Sigmoid colon (tissue), 7 donors: ENCODE results near the gene SEZ6L2. TPM values are rescaled to one million over a fixed set of nuclear protein-coding genes. Genes with fewer than 3 reads are reported as not detected.
"Not testable (repeated sequence)": the region's sequence is repeated elsewhere in the genome, so short reads cannot be mapped to it uniquely, and the experiment has no call there.

Experiments
- DNase-seq: peaks from one replicate; pipeline ENCODE4 v3.0.0-alpha.2; 2019
- H3K27ac ChIP-seq, 4 donors: fragments of 200-600 bp; sonication (generic); one replicate each; pipeline ENCODE4 v1.5.1; 2016 to 2019; ENCODE audit warnings: mild to moderate bottlenecking in 1 of 4
- H3K27me3 ChIP-seq, 3 donors: fragments of 200-600 bp; sonication (generic); one replicate each; pipeline ENCODE4 v1.5.1; 2019; ENCODE audit warnings: mild to moderate bottlenecking in 1 of 3
- H3K36me3 ChIP-seq, 4 donors: fragments of 200-600 bp; sonication (generic); one replicate each; pipeline ENCODE4 v1.5.1; 2016 to 2019
- H3K4me1 ChIP-seq, 4 donors: fragments of 200-600 bp; sonication (generic); one replicate each; pipeline ENCODE4 v1.5.1; 2017 to 2019
- H3K4me3 ChIP-seq, 4 donors: fragments of 200-600 bp; sonication (generic); one replicate each; pipeline ENCODE4 v1.5.1; 2017 to 2019; ENCODE audit warnings: mild to moderate bottlenecking in 2 of 4, moderate library complexity in 1 of 4
- H3K9me3 ChIP-seq, 4 donors: fragments of 200-600 bp in 3 of 4; sonication (generic) in 3 of 4; one replicate each; pipeline versions ENCODE4 v1.5.1 to v1.6.1; 2013 to 2019
- CTCF ChIP-seq, 4 experiments: fragments of 450-650 bp in 3 of 4; fragments of 200-600 bp in 1 of 4; IDR thresholded peaks; one replicate each; pipeline ENCODE4 v1.5.1; 2016 to 2019; ENCODE audit warnings: antibody characterized with exemption in 4 of 4, mild to moderate bottlenecking in 3 of 4, moderate library complexity in 2 of 4
- EP300 ChIP-seq, 4 donors: sonication (generic); formaldehyde crosslinking; IDR thresholded peaks; one replicate each; pipeline ENCODE4 v1.6.1; 2017; ENCODE audit warnings: antibody characterized with exemption in 4 of 4
- POLR2A ChIP-seq, 2 donors: fragments of 450-650 bp; IDR thresholded peaks; one replicate each; pipeline ENCODE4 v1.6.1; 2016; ENCODE audit warnings: antibody characterized with exemption in 2 of 2, mild to moderate bottlenecking in 2 of 2, moderate library complexity in 2 of 2
- POLR2AphosphoS5 ChIP-seq, 4 donors: sonication (generic); formaldehyde crosslinking; IDR thresholded peaks; one replicate each; pipeline ENCODE4 v1.6.1; 2017; ENCODE audit warnings: antibody characterized with exemption in 4 of 4
- WGBS, 2 donors: extraction: QIAGEN DNeasy Blood & Tissue Kit; methylation state at CpG; one replicate each; pipeline ENCODE4 v1.1.7; 2013; 5-methylcytosine and 5-hydroxymethylcytosine counted together
- intact Hi-C: fragments of 100-400 bp; cut with DNase I; formaldehyde crosslinking; loops from one replicate; pipeline ENCODE4 v1.15.1; 2023
- polyA plus RNA-seq, 3 donors: library from polyadenylated mRNA; stranded (reverse); fragments of 200-250 nt; gene quantifications; one replicate each; pipeline ENCODE4 v1.2.3, GENCODE V29; 2013
- total RNA-seq, 4 donors: library from RNA; depleted of rRNA; stranded (reverse); fragments of >200 nt; gene quantifications; one replicate each; pipeline ENCODE4 v1.1.0, GENCODE V29; 2016
- donor health status: healthy with polysubstance abuse.
- donor health status: Bipolar disorder and iron deficiency.
- donor health status: healthy.

SEZ6L2 gene
- total and polyA plus RNA-seq, 7 donors = 0.60 to 9.1 (median 1.6) TPM

- Histone ChIP-seq H3K4me3 (no peak overlapping the region), H3K36me3 (peaks cover 0 to 17% (median 0%) of the 10 kb centered on the region in 4 donors), H3K27me3 (no peaks in the 10 kb centered on the region), H3K27ac (no peak overlapping the region), H3K9me3 (no peaks in the 10 kb centered on the region), H3K4me1 (no peaks in the 10 kb centered on the region)
- 91 to 93% methylated on average over 20 of the region's 20 CpGs for WGBS, 2 donors
- no peak for DNase-seq
- intact Hi-C loops = no loop called here
- TF ChIP-seq EP300 (IDR thresholded peaks at IDR 0.05) = no peak
- TF ChIP-seq POLR2A (IDR thresholded peaks at IDR 0.05) = no peak
- no peak for TF ChIP-seq CTCF (IDR thresholded peaks at IDR 0.05)
- TF ChIP-seq POLR2AphosphoS5 (IDR thresholded peaks at IDR 0.05) = no peak
Observed at GRCh38 chr16:29910819-29911675, 11.7 kb upstream of the SEZ6L2 start.

- H3K27me3 ChIP-seq, H3K9me3 ChIP-seq, intact Hi-C loops, H3K4me3 ChIP-seq, DNase-seq, H3K27ac ChIP-seq, H3K4me1 ChIP-seq: not testable (repeated sequence)
- peaks cover 0 to 14% (median 0%) of the 10 kb centered on the region in 4 donors for H3K36me3 ChIP-seq
- 96% methylated on average over 6 of the region's 6 CpGs for WGBS, 2 donors
Observed at GRCh38 chr16:29909851-29910250, 10.5 kb upstream of the SEZ6L2 start.

- TF ChIP-seq CTCF (IDR thresholded peaks at IDR 0.05) = no peak
- no peak for TF ChIP-seq POLR2A (IDR thresholded peaks at IDR 0.05)
- no peak for TF ChIP-seq EP300 (IDR thresholded peaks at IDR 0.05)
- TF ChIP-seq POLR2AphosphoS5 (IDR thresholded peaks at IDR 0.05) = no peak
- DNase-seq = no peak
- intact Hi-C loops = no loop called here
Observed at GRCh38 chr16:29909391-29909790, 10.0 kb upstream of the SEZ6L2 start.

GRCh38 chr16:29908719-29909220, 9.4 kb upstream of the SEZ6L2 start:
- Histone ChIP-seq H3K9me3 (no peaks in the 10 kb centered on the region), H3K36me3 (peaks cover 0 to 5% (median 0%) of the 10 kb centered on the region in 4 donors), H3K27ac (no peak overlapping the region), H3K27me3 (no peaks in the 10 kb centered on the region), H3K4me3 (no peak overlapping the region), H3K4me1 (no peaks in the 10 kb centered on the region)
- intact Hi-C loops = no loop called here
- TF ChIP-seq EP300 (IDR thresholded peaks at IDR 0.05) (no peak), POLR2A (IDR thresholded peaks at IDR 0.05) (no peak), CTCF (IDR thresholded peaks at IDR 0.05) (no peak), POLR2AphosphoS5 (IDR thresholded peaks at IDR 0.05) (no peak)
- 93 to 96% methylated on average over 2 of the region's 2 CpGs for WGBS, 2 donors
- no peak for DNase-seq

More at GRCh38 chr16:29909391-29909790, 10.0 kb upstream of the SEZ6L2 start:
- Histone ChIP-seq H3K9me3 (no peaks in the 10 kb centered on the region), H3K36me3 (peaks cover 0 to 9% (median 0%) of the 10 kb centered on the region in 4 donors), H3K27ac (no peak overlapping the region), H3K4me3 (no peak overlapping the region), H3K27me3 (no peaks in the 10 kb centered on the region), H3K4me1 (no peaks in the 10 kb centered on the region)
- WGBS, 2 donors = 83 to 84% methylated on average over 2 of the region's 2 CpGs

- Histone ChIP-seq H3K9me3 (no peaks in the 10 kb centered on the region), H3K4me3 (no peak overlapping the region), H3K36me3 (no peaks in the 10 kb centered on the region), H3K27me3 (no peaks in the 10 kb centered on the region), H3K4me1 (no peaks in the 10 kb centered on the region), H3K27ac (no peak overlapping the region)
- intact Hi-C loops = no loop called here
- DNase-seq = no peak
- 80 to 81% methylated on average over 2 of the region's 2 CpGs for whole genome bisulfite sequencing, 2 donors
- TF ChIP-seq EP300 (IDR thresholded peaks at IDR 0.05) = no peak
- no peak for TF ChIP-seq CTCF (IDR thresholded peaks at IDR 0.05)
- no peak for TF ChIP-seq POLR2A (IDR thresholded peaks at IDR 0.05)
- TF ChIP-seq POLR2AphosphoS5 (IDR thresholded peaks at IDR 0.05) = no peak
Observed at GRCh38 chr16:29907973-29908372, 8.6 kb upstream of the SEZ6L2 start.
